Measurements from ENCODE around the gene FOLH1.
"Not testable (repeated sequence)": the region's sequence is repeated elsewhere in the genome, so short reads cannot be mapped to it uniquely, and the experiment has no call there.

DNA sequence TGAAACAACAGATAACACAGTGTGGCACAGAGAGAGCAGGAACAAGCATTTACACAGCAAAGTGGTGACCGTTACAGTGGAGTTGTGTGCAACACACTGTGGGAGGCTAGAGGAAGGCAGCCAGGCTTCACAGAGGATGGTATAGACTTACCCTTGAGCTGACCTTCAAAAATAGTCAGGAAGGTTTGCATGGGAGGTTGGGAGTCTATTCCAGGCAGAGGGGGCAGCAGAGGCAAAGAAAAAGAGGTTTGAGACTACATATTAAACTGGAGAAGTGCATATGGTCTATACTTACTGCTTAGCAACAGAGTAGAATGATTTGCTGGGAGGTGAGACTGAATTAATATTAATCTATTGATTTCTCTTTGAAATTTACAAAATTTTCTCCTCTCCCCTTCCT is 22.1 kb upstream of the FOLH1 start:
- TF ChIP-seq, protein P1, sequence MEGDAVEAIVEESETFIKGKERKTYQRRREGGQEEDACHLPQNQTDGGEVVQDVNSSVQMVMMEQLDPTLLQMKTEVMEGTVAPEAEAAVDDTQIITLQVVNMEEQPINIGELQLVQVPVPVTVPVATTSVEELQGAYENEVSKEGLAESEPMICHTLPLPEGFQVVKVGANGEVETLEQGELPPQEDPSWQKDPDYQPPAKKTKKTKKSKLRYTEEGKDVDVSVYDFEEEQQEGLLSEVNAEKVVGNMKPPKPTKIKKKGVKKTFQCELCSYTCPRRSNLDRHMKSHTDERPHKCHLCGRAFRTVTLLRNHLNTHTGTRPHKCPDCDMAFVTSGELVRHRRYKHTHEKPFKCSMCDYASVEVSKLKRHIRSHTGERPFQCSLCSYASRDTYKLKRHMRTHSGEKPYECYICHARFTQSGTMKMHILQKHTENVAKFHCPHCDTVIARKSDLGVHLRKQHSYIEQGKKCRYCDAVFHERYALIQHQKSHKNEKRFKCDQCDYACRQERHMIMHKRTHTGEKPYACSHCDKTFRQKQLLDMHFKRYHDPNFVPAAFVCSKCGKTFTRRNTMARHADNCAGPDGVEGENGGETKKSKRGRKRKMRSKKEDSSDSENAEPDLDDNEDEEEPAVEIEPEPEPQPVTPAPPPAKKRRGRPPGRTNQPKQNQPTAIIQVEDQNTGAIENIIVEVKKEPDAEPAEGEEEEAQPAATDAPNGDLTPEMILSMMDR (IDR thresholded peaks at IDR 0.05) = not testable (repeated sequence)
- TF ChIP-seq, protein P2, sequence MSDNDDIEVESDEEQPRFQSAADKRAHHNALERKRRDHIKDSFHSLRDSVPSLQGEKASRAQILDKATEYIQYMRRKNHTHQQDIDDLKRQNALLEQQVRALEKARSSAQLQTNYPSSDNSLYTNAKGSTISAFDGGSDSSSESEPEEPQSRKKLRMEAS (CRISPR knock-in tag; IDR thresholded peaks at IDR 0.05) = not testable (repeated sequence)
- not testable (repeated sequence) for TF ChIP-seq FOXJ3, ZBTB21 (CRISPR knock-in tag; IDR thresholded peaks at IDR 0.05; ENCODE audit: borderline replicate concordance)

All from WTC11 (cell line).